Osteocyte (in vitro differentiated cells): Measurements from ENCODE around the gene TPM1. TPM values are rescaled to one million over a fixed set of nuclear protein-coding genes. Genes with fewer than 3 reads are reported as not detected.

Experiments
- DNase-seq: peaks from one replicate; pipeline ENCODE4 v3.0.0; 2021; ENCODE audit warnings: mixed read lengths; ENCODE audit not compliant: unreplicated experiment; ENCODE audit errors: extremely low spot score
- H3K27ac Mint-ChIP-seq: one replicate; pipeline ENCODE4 v1.8.0; 2021; ENCODE audit warnings: mild to moderate bottlenecking, mixed read lengths; ENCODE audit not compliant: unreplicated experiment
- H3K27me3 Mint-ChIP-seq: one replicate; pipeline ENCODE4 v1.8.0; 2021; ENCODE audit warnings: mixed read lengths; ENCODE audit not compliant: unreplicated experiment
- H3K36me3 Mint-ChIP-seq: one replicate; pipeline ENCODE4 v1.8.0; 2021; ENCODE audit warnings: mixed read lengths; ENCODE audit not compliant: unreplicated experiment
- H3K4me1 Mint-ChIP-seq: one replicate; pipeline ENCODE4 v1.8.0; 2021; ENCODE audit warnings: mixed read lengths; ENCODE audit not compliant: unreplicated experiment
- H3K4me3 Mint-ChIP-seq: one replicate; pipeline ENCODE4 v1.8.0; 2021; ENCODE audit warnings: mild to moderate bottlenecking, moderate library complexity, mixed read lengths; ENCODE audit not compliant: unreplicated experiment
- H3K9me3 Mint-ChIP-seq: one replicate; pipeline ENCODE4 v1.8.0; 2021; ENCODE audit warnings: mixed read lengths; ENCODE audit not compliant: unreplicated experiment
- total RNA-seq: library from RNA; stranded (reverse); gene quantifications from 2 replicates; pipeline ENCODE4 v1.2.1, GENCODE V29; 2021
- TF ChIP-seq, protein P1 (sequence below): fragments of 200-600 bp; sonication (generic); IDR thresholded peaks from 2 replicates; pipeline ENCODE4 v1.5.0; 2021; ENCODE audit warnings: antibody characterized with exemption, mild to moderate bottlenecking, moderate library complexity

Gene TPM1
- total RNA-seq, 1 donor from 2014 or later, result 1,747 TPM

DNA sequence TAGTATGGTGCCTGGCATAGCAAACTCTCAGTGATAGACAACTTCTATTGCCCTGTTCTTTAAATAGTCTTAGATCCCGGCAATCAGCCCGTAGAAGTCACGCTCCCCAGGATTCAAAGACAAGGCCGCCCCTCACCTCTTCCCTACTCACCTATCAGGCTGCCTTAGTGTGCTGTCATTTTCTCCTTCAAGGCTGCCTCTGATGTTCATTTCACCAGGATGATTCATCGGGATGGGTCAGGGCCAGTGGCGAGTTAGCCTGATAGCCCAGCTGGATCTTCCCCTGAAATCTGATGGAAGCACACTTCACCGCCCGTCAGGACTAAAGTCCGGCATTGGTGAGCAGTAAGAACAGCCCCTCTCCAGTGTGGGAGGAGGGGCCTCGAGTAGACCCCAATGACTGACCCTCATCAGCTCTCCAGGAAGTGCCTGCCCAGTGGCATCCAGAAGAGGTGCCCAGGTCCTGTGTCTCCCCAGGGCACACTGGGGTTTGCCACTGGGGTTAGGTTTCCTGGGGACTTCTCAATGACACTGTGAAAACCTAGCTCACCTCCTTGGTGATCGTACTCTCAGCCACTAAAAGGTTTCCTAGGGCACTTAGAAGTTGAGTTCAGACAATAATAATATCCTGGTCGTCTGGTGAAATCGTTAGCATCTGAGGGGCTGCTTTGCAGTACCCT, 37.5 kb downstream of the TPM1 start:
- Mint-ChIP-seq H3K4me3 (no peak overlapping the region), H3K9me3 (no peaks in the 10 kb centered on the region), H3K27me3 (no peaks in the 10 kb centered on the region), H3K27ac (no peak overlapping the region), H3K36me3 (no peaks in the 10 kb centered on the region), H3K4me1 (peaks cover 17% of the 10 kb centered on the region)
- DNase-seq, result peak; percentile 38
- TF ChIP-seq, protein P1, sequence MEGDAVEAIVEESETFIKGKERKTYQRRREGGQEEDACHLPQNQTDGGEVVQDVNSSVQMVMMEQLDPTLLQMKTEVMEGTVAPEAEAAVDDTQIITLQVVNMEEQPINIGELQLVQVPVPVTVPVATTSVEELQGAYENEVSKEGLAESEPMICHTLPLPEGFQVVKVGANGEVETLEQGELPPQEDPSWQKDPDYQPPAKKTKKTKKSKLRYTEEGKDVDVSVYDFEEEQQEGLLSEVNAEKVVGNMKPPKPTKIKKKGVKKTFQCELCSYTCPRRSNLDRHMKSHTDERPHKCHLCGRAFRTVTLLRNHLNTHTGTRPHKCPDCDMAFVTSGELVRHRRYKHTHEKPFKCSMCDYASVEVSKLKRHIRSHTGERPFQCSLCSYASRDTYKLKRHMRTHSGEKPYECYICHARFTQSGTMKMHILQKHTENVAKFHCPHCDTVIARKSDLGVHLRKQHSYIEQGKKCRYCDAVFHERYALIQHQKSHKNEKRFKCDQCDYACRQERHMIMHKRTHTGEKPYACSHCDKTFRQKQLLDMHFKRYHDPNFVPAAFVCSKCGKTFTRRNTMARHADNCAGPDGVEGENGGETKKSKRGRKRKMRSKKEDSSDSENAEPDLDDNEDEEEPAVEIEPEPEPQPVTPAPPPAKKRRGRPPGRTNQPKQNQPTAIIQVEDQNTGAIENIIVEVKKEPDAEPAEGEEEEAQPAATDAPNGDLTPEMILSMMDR, result no peak

DNA sequence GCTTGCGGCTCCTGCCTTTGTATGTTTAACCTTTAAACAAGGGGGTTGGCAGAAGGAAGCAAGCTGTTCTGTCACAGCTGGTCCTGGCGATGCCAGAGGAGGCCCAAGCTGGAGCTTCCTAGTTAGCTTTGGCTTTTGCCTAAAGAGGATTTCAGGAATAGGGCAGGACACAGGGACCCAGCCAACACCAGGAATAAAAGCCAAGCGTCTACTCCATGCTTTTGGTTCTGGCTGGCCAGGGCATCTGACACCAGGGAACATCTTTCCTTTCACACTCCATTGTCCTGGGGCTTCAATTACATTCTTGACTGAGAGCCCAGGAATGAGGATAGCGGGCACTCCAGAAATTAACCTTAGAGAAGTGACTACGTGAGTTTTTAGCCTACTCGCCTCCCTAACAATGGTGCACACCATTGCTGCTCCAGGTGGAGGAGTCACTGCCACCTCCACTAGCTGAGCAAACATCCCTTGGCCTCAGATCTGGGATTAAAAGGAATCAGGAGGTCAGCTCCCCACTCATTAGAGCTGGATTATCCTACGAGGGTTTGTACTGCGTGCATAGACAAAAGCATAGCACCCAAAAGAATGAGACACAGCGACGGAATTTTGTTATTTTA, 38.2 kb downstream of the TPM1 start:
- Mint-ChIP-seq H3K4me3 (no peak overlapping the region), H3K4me1 (peaks cover 11% of the 10 kb centered on the region), H3K9me3 (no peaks in the 10 kb centered on the region), H3K27me3 (no peaks in the 10 kb centered on the region), H3K36me3 (no peaks in the 10 kb centered on the region), H3K27ac (no peak overlapping the region)
- DNase-seq, result no peak
- TF ChIP-seq, protein P1, result no peak

DNA sequence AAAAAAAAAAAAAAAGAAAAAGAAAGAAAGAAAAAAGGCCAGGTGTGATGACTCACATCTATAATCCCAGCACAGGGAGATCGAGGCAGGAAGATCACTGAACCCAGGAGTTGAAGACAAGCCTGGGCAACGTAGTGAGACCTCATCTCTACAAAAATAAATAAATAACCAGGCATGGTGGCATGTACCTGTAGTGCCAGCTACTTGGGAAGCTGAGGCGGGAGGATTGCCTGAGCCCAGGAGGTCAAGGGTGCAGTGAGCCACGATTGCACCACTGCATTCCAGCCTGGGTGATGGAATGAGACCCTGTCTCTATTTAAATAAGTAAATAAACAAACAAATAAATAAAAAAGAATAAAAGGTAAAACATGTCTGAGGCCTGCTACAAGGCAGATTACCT, 39.8 kb downstream of the TPM1 start:
- no peak for DNase-seq
- H3K4me1 Mint-ChIP-seq, result peaks cover 22% of the 10 kb centered on the region
- no peak overlapping the region for H3K4me3 Mint-ChIP-seq
- TF ChIP-seq, protein P1, result no peak
- no peaks in the 10 kb centered on the region for H3K36me3 Mint-ChIP-seq
- H3K27me3 Mint-ChIP-seq, result no peaks in the 10 kb centered on the region
- H3K27ac Mint-ChIP-seq, result no peak overlapping the region
- no peaks in the 10 kb centered on the region for H3K9me3 Mint-ChIP-seq

DNA sequence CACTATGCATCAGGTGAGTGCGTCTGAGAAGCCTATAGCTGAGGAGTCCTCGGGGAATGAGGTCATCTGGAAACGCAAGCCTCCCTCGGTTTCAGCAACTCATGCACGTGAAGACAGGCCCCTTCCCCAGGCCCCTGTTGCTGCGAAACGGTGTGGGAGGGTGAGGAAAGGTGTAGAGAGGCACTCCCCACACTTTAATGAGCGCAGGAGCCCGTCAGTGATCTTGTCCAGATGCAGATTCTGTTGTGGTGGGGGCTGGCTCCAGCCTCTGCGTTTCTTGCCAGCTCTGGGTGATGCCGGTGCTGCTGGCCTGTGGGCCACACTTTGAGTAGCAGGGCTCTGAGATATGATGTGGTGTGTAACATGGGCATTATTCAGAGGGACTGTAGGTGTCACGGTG, 40.5 kb downstream of the TPM1 start:
- Mint-ChIP-seq H3K4me1 (peaks cover 22% of the 10 kb centered on the region), H3K9me3 (no peaks in the 10 kb centered on the region), H3K36me3 (no peaks in the 10 kb centered on the region), H3K27ac (no peak overlapping the region), H3K4me3 (no peak overlapping the region), H3K27me3 (no peaks in the 10 kb centered on the region)
- DNase-seq, result no peak
- TF ChIP-seq, protein P1, result no peak

- H3K27me3 Mint-ChIP-seq, result no peaks in the 10 kb centered on the region
- no peak overlapping the region for H3K27ac Mint-ChIP-seq
- H3K4me1 Mint-ChIP-seq, result peaks cover 24% of the 10 kb centered on the region
- TF ChIP-seq, protein P1, result no peak
- H3K9me3 Mint-ChIP-seq, result no peaks in the 10 kb centered on the region
- H3K4me3 Mint-ChIP-seq, result no peak overlapping the region
- H3K36me3 Mint-ChIP-seq, result no peaks in the 10 kb centered on the region
- DNase-seq, result no peak
Observed at GRCh38 chr15:63083541-63083940, 41.0 kb downstream of the TPM1 start.
